ENCODE results near the gene ZIC1.

GRCh38 chr3:147381596-147381995 lies 27.6 kb upstream of the ZIC1 start:
- TF ChIP-seq CTCF (optimal IDR thresholded peaks at IDR 0.05 in 1 of 3, IDR thresholded peaks at IDR 0.05 in 1 of 3, conservative IDR thresholded peaks at IDR 0.05 in 1 of 3; ENCODE audit: extremely low read depth in 1 of 3, insufficient read depth in 2 of 3, low read length in 3 of 3) (no peak), EZH2 (IDR thresholded peaks at IDR 0.05; ENCODE audit: low read length) (no peak)

All from keratinocyte (primary cell).